ENCODE measurements around the gene WIZ.
A peak's percentile ranks its signal among the peaks of the same experiment; 100 is the strongest.

The WIZ gene

DNA sequence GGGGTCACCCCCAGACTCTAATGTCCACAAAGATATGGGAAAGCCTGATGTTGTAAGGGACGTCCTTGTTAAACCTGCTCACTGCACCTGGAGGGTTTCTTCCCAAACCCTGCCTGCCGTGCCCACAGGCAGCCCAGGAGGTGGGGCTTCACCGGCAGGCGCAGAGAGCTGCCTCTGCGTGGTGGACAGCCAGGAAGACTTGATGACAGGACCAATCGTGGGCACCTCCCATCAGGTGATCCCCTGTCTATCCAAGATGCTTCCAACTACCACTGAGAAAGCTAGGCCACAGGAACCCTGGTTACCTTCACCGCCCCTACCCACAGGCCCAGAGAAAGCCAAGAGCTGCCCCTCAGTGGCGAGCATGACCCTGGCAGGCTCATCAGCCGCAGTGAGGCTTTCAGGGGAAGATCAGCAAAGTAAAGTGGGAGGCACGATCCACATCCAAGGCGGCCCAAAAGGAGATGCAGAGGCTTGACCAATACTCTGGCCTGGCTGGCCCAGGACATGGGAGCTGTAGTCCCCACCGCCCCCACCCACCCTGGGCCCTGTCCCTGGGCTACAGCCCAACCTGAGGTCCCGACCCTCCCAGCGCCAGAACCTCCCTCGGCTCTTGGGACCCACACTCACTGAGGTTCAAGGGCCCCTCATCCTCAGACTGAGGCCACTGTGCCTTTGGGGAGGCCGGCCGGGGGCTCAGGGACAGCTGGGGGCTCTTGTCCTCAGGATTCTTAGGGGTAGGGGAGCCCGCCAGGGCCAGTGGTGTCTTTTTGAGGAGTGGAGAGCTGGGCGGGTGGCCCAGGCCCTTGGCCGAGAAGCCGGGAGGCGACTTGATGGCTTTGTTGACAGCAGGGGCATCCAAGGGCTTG lies 20.6 kb downstream of the WIZ start:
- H3K9me3 Mint-ChIP-seq = peaks cover 9% of the 10 kb centered on the region
- TF ChIP-seq, protein P1, sequence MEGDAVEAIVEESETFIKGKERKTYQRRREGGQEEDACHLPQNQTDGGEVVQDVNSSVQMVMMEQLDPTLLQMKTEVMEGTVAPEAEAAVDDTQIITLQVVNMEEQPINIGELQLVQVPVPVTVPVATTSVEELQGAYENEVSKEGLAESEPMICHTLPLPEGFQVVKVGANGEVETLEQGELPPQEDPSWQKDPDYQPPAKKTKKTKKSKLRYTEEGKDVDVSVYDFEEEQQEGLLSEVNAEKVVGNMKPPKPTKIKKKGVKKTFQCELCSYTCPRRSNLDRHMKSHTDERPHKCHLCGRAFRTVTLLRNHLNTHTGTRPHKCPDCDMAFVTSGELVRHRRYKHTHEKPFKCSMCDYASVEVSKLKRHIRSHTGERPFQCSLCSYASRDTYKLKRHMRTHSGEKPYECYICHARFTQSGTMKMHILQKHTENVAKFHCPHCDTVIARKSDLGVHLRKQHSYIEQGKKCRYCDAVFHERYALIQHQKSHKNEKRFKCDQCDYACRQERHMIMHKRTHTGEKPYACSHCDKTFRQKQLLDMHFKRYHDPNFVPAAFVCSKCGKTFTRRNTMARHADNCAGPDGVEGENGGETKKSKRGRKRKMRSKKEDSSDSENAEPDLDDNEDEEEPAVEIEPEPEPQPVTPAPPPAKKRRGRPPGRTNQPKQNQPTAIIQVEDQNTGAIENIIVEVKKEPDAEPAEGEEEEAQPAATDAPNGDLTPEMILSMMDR (IDR thresholded peaks at IDR 0.05) = no peak
- peaks cover 4% of the 10 kb centered on the region for H3K27me3 Mint-ChIP-seq (ENCODE audit: low read depth, poor library complexity)
- DNase-seq = no peak
- H3K36me3 Mint-ChIP-seq (ENCODE audit: low read depth) = peaks cover 34% of the 10 kb centered on the region
- H3K4me1 Mint-ChIP-seq = peaks cover 25% of the 10 kb centered on the region
- no peak overlapping the region for H3K4me3 Mint-ChIP-seq
- H3K27ac Mint-ChIP-seq = peak overlapping the region; percentile 36

DNA sequence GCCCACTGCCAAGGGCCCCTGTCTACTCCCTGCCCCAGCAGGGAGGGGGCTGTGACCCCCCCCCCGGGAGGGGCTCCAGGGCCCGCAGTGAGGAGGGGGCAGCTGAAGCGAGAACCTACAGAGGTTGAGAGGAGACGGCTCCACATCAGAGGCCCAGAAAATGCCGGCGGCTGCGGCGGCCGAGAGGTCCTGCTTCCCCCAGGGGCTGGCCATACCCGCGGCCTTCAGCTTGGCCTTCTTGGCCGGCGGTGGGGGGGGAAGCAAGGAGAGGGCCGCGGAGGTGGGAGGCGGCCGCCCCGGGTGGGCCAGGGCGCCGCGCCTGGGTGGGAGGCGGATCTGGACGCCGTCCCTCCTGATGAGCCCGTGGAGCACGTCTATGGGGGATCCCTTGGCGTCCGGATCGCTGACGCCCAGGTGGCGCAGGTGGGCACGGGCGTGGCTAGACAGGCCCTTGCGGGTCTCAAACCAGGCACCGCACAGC lies 21.7 kb downstream of the WIZ start:
- no peak for DNase-seq
- Mint-ChIP-seq H3K27me3 (ENCODE audit: low read depth, poor library complexity) (peaks cover 5% of the 10 kb centered on the region), H3K27ac (no peak overlapping the region), H3K4me3 (no peak overlapping the region), H3K36me3 (ENCODE audit: low read depth) (peaks cover 46% of the 10 kb centered on the region), H3K4me1 (peaks cover 20% of the 10 kb centered on the region), H3K9me3 (peaks cover 15% of the 10 kb centered on the region)
- TF ChIP-seq, protein P1 (IDR thresholded peaks at IDR 0.05) = no peak

DNA sequence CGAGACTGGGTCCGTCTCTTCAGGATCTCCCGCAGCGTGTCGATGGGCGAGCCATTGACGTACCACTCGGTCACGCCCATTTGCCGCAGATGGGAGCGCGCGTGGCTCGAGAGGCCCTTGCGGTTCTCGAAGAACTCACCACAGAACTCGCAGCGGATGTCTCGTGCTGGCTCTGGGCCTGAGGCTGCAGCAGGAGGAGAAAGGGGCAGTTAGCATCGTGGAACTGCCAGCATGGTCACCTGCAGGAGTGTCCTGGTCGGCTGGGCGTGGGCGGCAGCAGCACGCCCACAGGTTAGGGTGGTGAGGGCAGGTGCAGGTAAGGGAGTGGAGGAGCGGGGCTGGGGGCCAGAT lies 22.4 kb downstream of the WIZ start:
- H3K27ac Mint-ChIP-seq = no peak overlapping the region
- TF ChIP-seq, protein P1 (IDR thresholded peaks at IDR 0.05) = no peak
- H3K4me1 Mint-ChIP-seq = peaks cover 18% of the 10 kb centered on the region
- no peak for DNase-seq
- peaks cover 9% of the 10 kb centered on the region for H3K27me3 Mint-ChIP-seq (ENCODE audit: low read depth, poor library complexity)
- H3K4me3 Mint-ChIP-seq = no peak overlapping the region
- peaks cover 53% of the 10 kb centered on the region for H3K36me3 Mint-ChIP-seq (ENCODE audit: low read depth)
- H3K9me3 Mint-ChIP-seq = peaks cover 22% of the 10 kb centered on the region

DNA sequence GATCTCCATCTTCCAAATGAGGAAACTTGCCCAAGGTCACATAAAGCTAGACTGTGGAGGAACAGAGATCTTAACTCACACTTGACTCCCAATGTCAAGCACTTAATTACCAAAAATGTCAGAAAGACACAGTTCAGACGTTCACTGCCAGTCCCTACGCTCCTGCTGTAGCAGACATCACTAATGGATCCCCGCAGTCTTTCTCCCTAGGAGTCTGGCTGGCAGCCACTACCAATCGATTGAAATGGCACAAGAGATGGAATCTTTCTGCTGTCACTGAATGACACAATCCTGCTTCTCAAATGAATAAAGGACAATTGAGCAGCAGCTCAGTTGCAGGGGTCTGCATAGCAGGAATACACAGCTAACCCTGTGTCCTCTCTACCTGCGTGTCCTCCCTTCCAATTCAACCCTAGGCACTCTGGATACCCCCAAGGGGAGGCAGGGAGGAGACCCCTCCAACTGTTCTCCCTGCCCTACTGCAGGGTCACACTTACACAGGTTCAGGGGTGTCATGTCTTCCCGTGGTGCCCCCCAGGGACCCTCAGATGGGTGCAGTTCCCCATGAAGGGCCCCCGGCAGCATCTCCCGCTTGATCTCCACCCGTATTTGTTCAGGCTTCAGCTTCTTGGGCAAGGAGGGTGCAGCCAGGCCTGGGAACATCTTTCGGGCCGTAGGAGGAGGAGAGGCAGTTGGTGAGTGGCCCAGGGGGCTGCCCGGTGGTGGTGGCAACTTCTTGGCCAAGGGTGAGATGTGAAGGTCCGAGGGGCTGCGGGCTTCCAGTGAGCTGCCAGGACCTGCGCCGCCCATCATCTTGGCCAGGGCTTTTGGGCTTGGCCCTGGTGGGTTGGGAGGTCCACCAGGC lies 23.0 kb downstream of the WIZ start:
- H3K27ac Mint-ChIP-seq = no peak overlapping the region
- H3K4me3 Mint-ChIP-seq = no peak overlapping the region
- TF ChIP-seq, protein P1 (IDR thresholded peaks at IDR 0.05) = no peak
- peaks cover 7% of the 10 kb centered on the region for H3K27me3 Mint-ChIP-seq (ENCODE audit: low read depth, poor library complexity)
- no peak for DNase-seq
- peaks cover 23% of the 10 kb centered on the region for H3K9me3 Mint-ChIP-seq
- peaks cover 16% of the 10 kb centered on the region for H3K4me1 Mint-ChIP-seq
- peaks cover 58% of the 10 kb centered on the region for H3K36me3 Mint-ChIP-seq (ENCODE audit: low read depth)

DNA sequence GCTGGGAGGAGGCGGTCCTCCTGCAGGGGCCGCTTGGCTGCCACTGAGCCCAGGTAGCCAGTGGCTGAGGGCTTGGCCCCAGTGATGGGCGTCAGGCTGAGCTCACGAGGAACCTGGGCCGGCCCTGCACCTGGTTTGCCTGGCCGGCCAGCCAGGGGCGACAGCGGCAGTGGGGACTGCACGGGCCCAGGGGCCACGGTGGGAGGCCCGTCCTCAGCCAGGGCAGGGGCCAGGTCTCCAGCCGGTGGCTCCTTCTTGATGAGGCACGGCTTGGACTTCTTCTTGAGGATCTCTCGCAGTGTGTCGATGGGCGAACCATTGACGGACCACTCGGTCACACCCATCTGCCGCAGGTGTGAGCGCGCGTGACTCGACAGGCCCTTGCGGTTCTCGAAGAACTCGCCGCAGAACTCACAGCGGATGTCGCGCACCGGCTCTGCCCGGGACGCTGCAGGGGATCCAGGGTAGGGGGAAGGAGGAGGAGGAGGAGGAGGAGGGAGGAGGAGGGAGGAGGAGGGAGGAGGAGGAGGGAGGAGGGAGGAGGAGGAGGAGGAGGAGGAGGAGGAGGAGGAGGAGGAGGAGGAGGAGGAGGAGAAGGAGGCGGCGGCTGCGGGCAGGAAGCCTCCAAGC lies 24.3 kb downstream of the WIZ start:
- Mint-ChIP-seq H3K36me3 (ENCODE audit: low read depth) (peaks cover 56% of the 10 kb centered on the region), H3K9me3 (peaks cover 23% of the 10 kb centered on the region), H3K4me1 (peaks cover 3% of the 10 kb centered on the region), H3K4me3 (no peak overlapping the region), H3K27me3 (ENCODE audit: low read depth, poor library complexity) (peaks cover 5% of the 10 kb centered on the region), H3K27ac (no peak overlapping the region)
- no peak for DNase-seq
- TF ChIP-seq, protein P1 (IDR thresholded peaks at IDR 0.05) = no peak

Measured in nephron progenitor cell (in vitro differentiated cells).